Retinal pigment epithelial cell (primary cell): ENCODE results near the gene CEBPE.
A peak's percentile ranks its signal among the peaks of the same experiment; 100 is the strongest.

ENCODE experiments used
- DNase-seq: peaks from one replicate; pipeline ENCODE4 v3.0.0-alpha.2; 2010; ENCODE audit warnings: low read depth
- H3K4me3 ChIP-seq: 2 replicates; pipeline ENCODE4 v1.5.1; 2011; ENCODE audit warnings: mild to moderate bottlenecking, low read length, control low read depth, moderate library complexity
- TF ChIP-seq, protein P1 (sequence below): conservative IDR thresholded peaks from 2 replicates; pipeline ENCODE4 v1.5.1; 2011; ENCODE audit warnings: low read depth, low read length, control low read depth, inconsistent platforms

The CEBPE gene

DNA sequence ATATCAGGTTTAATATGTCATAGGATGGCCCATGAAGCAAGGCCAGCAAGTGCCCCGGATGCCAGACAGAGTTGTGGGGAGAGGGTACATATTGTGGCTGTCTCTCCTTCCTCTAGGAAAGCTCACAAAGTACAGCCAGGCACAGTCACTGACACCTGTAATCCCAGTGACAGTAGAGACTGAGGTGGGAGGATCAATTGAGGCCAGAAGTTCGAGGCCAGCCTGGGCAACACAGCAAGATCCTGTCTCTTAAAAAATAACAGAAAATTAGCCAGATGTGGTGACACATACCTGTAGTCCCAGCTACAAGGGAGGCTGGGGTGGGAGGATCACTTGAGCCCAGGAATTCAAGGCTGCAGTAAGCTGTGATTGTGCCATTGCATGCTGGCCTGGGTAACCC, 32.3 kb upstream of the CEBPE start:
- no peak overlapping the region for H3K4me3 ChIP-seq
- DNase-seq: no peak
- TF ChIP-seq, protein P1, sequence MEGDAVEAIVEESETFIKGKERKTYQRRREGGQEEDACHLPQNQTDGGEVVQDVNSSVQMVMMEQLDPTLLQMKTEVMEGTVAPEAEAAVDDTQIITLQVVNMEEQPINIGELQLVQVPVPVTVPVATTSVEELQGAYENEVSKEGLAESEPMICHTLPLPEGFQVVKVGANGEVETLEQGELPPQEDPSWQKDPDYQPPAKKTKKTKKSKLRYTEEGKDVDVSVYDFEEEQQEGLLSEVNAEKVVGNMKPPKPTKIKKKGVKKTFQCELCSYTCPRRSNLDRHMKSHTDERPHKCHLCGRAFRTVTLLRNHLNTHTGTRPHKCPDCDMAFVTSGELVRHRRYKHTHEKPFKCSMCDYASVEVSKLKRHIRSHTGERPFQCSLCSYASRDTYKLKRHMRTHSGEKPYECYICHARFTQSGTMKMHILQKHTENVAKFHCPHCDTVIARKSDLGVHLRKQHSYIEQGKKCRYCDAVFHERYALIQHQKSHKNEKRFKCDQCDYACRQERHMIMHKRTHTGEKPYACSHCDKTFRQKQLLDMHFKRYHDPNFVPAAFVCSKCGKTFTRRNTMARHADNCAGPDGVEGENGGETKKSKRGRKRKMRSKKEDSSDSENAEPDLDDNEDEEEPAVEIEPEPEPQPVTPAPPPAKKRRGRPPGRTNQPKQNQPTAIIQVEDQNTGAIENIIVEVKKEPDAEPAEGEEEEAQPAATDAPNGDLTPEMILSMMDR: no peak

DNA sequence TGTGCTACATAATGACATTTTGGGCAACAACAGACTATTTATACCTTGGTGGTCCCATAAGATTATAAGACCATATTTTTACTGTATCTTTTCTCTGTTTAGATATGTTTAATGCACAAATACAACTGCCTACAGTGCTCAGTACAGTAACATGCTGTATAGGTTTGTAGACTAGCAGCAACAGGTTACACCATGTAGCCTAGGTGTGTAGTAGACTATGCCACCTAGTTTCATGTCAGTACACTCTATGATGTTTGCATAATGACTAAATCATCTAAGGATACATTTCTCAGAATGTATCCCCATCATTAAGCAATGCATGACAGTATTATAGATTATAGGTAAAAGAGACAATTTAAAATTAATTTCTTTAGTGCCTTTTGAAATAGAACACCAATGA, 30.7 kb upstream of the CEBPE start:
- TF ChIP-seq, protein P1: no peak
- DNase-seq: no peak

DNA sequence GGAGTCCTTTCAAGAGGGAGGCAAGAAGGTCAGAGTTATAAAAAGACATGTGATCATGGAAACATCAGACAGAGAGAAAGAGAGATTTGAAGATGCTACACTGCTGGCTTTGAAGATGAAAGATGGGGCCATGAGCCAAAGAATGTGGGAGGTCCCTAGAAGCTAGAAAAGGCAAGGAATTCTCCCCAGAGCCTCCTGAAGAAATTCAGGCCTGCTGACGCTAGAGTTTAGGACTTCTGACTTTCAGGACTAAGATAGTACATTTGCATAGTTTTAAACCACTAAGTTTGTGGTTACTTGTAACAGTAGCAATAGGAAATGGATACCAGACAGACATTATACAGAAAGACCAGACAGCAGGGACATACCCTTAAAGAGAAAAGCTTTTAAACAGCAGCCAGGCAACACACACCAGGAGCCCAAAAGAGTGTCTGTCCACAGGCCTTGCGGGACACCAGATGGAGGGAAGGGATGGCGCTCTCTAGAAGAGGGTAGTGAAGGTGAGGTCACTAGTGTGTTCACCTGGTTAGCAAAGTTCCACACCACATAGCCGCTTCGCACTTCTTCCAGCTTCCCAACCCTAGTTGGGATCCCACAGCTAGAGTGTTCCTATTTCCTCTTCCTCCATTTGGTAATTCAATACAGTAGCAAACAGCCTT, 29.7 kb upstream of the CEBPE start:
- TF ChIP-seq, protein P1: no peak
- H3K4me3 ChIP-seq: no peak overlapping the region
- no peak for DNase-seq

More for the DNA sequence above, 30.7 kb upstream of the CEBPE start:
- H3K4me3 ChIP-seq: no peak overlapping the region

DNA sequence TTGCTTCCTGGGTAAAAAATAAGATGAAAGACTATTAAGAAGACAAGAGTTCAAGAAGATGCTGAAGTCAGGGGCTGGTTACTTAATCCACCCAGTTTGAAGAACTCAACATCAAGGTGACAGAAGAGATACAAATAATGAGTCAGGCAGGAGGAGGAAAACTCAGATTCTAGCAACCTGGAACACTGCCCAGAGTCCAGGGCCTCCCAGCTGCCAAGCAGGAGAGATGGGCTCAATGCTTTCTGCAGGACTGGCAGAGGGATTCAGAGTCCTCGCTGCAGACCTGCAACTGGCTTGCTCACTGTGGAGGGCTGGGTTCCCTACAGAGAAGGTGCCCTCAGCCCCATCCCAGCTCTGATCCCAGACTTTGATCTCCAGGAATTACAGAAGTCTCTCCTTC, 28.6 kb upstream of the CEBPE start:
- H3K4me3 ChIP-seq: no peak overlapping the region
- peak; percentile 52 for DNase-seq
- TF ChIP-seq, protein P1: no peak

DNA sequence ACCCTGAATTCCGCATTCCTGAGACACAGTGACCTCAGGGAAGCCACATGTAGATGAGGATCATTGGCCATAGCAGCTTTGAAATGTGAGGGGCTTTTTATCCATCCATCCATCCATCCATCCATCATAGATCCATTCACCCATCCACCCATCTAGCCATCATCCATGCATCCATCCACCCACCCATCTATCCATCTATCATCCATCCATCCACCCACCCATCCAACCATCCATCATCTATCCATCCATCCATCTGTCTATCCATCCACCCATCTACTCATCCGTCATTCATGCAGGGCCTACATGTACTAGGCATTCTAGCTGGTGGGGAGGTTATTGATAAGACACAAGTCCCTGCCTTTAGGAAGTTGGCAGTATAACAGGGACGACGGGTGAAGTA, 27.9 kb upstream of the CEBPE start:
- TF ChIP-seq, protein P1: no peak
- DNase-seq: no peak
- no peak overlapping the region for H3K4me3 ChIP-seq

DNA sequence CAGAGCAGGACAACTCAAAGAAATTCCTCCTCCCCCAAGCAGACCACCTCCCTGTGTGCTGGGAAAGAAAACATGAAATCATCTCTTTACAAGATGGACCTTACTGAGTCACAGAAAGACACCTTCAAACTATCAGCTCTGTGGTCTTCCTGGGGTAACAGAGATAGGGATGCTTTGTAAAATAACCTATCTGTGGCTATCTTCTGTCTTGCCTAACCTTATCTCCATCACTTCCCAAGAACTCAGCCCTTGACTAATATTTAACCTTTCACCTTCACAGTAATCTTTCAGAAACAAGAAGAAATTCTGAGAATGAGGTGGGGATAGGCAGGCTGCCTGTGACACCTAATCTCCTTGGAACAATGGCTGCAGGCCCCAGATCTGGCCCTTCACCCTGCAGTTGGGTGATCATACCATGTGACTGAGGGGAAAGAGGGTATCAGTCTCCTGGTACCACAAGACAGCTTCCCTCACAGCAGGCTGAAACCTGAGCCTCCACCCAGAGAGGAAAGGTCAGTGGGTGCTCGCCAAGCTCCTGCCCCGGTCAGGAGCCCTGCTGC, 27.4 kb upstream of the CEBPE start:
- no peak overlapping the region for H3K4me3 ChIP-seq
- peak; percentile 65 for DNase-seq
- TF ChIP-seq, protein P1: no peak

DNA sequence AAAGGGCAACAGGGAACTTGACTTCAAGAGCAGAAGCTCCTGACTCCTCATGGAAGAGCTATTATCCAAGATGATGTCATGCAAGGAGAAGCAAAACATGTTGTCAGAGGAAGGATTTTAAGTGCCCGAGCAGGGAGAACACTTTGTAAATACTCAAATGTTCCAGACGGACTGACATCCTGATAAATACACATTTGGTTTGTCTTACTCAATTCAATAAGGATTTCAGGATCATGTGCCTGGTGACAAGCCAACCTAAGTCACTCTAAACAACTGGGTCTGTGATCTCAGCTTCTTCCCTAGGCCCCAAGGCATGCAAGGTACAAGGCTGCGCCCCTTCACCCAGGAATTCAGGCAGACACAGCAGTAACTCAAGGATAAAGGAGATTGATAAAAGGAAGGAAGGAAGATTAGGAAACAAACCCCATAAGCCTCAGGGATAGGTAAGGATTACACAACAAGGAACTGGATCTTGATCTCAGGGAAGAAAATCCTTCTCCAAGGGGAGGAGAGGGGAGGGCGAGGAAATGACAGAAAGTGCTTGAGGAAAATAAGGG, 26.8 kb upstream of the CEBPE start:
- H3K4me3 ChIP-seq: no peak overlapping the region
- TF ChIP-seq, protein P1: no peak
- DNase-seq: peak; percentile 78
